HG03432 (cell line): ENCODE results near the gene PPP1R26.
"Not testable (repeated sequence)": the region's sequence is repeated elsewhere in the genome, so short reads cannot be mapped to it uniquely, and the experiment has no call there.

ENCODE experiments used
- ATAC-seq: cut with Tn5 transposase; IDR thresholded peaks from one replicate; pipeline ENCODE4 v1.9.1; 2021; ENCODE audit warnings: mild to moderate bottlenecking, moderate library complexity; ENCODE audit not compliant: unreplicated experiment

Gene PPP1R26

DNA sequence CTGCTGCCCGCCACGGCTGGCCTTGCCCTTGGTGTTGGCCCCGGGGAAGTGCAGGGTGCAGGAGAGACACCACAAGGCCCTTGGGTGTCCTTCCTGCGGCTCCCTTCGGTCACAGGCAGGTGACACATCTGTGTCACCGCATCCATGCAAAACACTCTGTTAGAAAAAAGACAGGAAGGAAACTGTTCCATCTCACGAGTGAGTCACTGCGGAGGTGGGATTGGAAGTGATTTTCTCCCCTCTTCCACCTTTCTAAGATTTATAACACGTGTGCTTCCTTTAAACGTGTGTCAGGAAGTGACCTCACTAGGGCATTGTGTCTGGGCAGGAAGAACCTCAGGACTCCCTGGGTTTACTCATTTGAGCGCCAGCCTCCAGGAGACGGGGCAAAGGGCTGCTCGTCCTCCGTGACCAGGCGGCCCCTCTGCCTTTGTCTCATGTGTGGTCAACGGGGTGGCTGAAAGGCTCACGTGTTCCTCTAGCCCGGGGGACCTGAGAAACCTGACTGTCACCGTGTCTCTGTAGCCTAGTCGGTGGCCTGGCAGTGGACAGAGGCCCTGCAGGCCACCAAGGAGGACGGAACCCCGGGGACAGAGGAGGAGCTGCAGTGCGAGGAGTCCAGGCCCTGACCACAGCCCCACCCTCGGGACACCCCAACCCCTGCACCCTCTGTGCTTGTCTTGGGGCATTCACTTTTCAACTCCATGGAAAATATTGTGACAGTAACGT, 36.7 kb downstream of the PPP1R26 start:
- ATAC-seq, result no peak

DNA sequence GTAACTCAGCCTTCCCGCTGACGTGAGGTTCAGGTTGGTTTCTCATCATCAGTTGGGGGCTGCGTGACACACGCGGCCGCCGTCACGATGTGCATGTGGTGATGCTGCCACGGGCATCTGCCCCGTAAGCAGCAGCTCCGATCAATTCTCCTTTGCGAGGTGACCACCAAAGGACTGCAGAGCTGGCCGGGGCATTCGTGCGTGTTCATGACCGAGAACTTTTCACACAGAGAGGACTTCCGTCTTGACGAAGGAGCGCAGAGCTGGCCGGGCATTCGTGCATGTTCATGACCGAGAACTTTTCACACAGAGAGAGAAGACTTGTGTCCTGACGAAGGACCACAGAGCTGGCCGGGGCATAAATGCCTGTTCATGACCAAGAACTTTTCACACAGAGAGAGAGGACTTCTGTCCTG, 37.8 kb downstream of the PPP1R26 start:
- no peak for ATAC-seq

DNA sequence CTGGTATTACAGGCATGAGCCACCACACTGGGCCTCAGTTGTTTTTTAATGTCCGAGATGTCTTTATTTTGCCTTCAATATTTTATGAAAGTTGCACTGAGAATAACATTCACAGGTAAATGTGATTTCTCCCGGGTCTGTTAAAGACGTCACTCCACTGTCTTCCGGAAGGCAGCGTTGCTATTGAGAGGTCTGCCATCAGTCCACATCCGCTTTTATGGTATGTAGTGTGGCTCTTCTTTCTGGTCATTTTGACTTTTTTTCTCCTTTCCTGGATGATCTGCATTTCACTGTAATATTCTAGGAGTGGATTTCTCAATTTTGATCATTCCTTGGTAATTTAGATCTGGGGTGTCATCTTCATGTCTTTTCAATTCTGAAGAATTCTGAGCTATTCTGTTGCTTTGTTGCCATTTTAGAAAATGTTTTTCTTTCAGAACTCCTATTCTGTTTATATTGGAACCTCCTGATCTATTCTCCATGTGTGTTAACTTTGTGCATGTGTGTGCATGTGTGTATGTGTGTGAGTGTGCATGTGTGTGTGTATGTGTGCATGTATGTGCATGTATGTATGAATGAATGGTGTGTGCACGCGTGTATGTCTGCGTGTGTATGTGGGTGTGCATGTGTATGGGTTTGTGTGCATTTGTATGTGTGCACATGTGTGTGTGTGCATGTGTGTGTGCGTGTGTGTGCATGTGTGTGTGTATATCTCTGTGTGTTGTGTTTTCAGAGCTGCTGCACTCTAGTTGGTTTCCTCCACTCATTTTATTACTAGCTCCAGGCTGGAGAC, 39.8 kb downstream of the PPP1R26 start:
- no peak for ATAC-seq

- no peak for ATAC-seq
These were observed 41.5 kb downstream of the PPP1R26 start, which contains the start of gene LCN1 for GRCh38 chr9:135520916-135521607. TSS of gene LCN1 (plus strand) at chr9:135521440. CDS start at chr9:135521498, 58 bp downstream.

- no peak for ATAC-seq
These were observed 42.1 kb downstream of the PPP1R26 start for GRCh38 chr9:135521608-135522095.

DNA sequence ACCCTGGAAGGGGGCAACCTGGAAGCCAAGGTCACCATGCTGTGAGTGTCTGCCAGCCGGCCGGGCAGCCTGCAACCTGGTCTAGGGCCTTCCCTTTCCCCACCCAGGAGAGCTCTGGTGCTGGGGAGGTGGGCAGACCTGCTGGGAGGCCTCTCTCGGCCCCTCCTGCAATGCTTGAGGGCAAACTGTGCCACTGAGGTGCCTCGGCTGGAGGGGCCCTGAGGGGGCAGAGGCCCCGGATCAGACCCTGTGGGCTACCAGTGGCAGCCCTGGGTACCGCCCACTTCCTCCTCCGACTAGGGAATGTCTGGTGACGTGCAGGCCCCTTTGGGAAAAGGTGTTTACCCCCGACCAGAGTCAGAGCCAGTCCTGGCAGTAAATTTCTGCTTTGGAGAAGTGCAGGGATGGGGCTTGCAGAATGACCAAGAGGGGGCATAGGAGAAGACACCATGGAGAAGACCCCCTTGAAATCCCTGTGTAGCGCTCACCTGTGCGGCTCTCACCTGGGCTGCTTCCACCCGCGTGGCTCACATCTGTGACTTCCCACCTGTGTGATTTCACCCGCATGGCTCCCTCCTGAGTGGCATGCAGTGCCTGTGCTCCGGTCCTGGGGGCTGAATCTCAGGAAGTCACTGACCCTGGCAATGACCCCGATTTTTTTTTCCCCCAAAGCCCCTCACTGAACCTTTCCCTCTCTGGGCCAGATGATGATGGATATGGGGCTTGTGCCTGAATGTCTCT, 42.7 kb downstream of the PPP1R26 start:
- ATAC-seq, result no peak

GRCh38 chr9:135522931-135523330, 43.3 kb downstream of the PPP1R26 start:
- ATAC-seq, result no peak

GRCh38 chr9:135523521-135524129, 44.0 kb downstream of the PPP1R26 start:
- no peak for ATAC-seq

DNA sequence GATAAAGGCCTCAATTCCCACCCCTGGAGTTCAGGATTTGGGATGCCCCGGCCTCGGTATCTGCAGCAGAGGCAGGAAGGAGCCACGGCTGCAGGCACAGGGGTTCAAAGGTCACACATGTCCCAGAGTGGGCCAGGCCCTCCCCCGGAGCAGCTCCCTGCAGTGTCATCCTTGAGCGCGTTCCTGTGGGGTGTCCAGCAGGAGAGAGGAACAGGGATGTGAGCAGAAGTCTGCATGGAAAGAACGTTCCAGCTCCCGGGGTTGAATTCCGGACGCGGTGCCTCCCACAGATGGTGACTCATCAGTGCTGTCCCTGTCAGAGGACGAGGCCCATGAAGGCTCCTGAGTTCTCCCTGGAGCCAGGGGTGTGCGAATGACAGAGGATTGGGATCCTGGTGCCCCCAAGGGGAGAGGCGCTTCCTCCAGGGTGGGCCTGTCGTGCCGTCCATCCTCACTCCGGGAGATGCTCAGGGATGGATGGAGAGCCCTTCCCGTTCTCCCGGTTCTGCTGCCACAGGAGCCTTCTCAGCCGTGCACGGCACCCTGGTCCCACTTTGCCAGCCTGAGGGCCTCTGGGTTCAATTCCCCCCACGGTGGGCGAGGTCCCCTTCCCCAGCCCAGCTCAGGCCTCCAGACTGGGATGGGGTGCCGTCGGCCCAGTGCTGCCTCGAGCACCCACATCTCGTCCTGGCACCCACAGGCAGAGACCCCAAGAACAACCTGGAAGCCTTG, 44.7 kb downstream of the PPP1R26 start:
- ATAC-seq, result no peak

DNA sequence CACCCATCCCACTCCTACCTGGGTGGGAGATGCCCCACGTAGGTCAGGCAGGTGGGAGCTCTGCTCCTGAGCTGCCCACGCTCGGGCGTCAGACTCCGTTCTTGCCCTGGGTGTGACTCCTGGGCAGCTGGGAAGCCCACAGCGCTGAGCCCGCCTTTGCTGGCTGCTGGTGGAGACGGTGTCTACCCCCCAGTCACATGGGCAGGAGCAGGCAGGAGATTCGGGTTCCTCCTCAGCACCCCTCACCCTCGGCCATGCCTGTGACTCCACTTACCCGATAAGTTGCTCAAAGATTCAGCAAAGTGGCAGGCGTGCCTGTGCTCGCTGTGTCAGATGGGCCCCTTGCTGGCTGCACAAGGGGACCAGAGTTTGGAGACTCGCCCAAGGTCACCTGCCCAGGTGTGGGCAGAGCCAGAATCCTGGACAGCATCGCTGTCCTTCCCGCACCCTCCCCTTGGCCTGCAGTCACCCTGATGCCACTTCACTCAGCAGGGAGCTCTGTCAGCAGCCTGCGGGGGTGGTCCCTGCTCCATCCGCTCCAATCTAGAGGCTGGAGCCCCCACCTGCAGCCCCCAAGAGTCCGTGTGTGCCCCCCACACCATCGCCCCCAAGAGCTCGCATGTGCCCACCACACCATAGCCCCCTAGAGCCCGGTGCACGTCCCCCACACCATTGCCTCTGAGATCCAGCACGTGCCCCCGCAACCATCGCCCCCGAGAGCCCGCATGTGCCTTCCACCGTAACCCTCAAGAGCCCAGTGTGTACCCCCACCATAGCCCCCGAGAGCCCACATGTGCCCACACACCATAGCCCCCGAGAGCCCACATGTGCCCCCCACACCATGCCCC, 45.9 kb downstream of the PPP1R26 start:
- ATAC-seq, result no peak

GRCh38 chr9:135526089-135526729, 46.6 kb downstream of the PPP1R26 start:
- ATAC-seq, result no peak

- ATAC-seq, result no peak
These were observed 47.4 kb downstream of the PPP1R26 start for GRCh38 chr9:135526730-135527571.

GRCh38 chr9:135528842-135529435, 49.4 kb downstream of the PPP1R26 start:
- ATAC-seq, result not testable (repeated sequence)

DNA sequence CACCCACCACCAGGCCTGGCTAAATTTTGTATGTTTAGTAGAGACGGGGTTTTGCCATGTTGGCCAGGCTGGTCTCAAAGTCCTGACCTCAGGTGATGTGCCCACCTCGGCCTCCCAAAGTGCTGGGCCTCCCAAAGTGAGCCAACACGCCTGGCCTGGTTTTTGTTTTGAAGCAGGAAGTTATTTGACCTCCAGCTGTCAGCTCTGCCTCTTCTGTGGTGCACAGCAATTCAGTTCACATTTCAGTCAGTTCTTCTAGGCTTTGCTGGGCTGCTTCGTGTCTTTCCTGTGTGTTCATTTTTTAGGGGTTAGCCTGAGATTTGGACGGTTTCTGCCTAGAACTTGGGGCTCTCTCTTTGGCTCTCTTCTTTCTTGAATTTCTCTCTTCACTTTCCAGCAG, 50.6 kb downstream of the PPP1R26 start:
- ATAC-seq, result no peak

DNA sequence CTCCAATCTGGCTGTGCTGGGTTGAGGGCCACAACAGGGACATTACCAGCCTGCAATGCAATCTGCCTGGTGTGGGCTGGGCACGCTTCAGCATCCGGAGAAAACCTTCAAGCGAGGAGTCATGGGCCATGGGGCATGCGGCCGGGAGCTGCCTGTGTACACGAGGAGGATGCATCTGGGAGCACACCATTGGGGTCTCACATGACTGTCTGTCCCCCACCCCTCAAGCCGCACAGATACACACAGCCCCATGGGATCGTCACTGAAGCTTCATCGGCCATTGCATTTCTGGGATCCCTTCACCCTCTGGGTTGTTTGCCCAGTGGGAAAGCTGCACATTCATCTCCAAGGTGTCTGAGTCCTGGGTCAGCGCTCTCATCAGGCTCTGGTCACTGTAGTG, 51.5 kb downstream of the PPP1R26 start:
- ATAC-seq, result no peak

GRCh38 chr9:135533113-135533512, 53.5 kb downstream of the PPP1R26 start:
- no peak for ATAC-seq

- ATAC-seq, result no peak
These were observed 54.1 kb downstream of the PPP1R26 start for GRCh38 chr9:135533674-135534073.
